NCI-H2227 (cell line): Measurements from ENCODE around the gene SPTBN1.
"Not testable (repeated sequence)": the region's sequence is repeated elsewhere in the genome, so short reads cannot be mapped to it uniquely, and the experiment has no call there.

Experiments
- DNase-seq: peaks from one replicate; lab custom pipeline; 2025; ENCODE audit not compliant: unreplicated experiment; lab: John Stamatoyannopoulos, UW

The SPTBN1 gene

DNA sequence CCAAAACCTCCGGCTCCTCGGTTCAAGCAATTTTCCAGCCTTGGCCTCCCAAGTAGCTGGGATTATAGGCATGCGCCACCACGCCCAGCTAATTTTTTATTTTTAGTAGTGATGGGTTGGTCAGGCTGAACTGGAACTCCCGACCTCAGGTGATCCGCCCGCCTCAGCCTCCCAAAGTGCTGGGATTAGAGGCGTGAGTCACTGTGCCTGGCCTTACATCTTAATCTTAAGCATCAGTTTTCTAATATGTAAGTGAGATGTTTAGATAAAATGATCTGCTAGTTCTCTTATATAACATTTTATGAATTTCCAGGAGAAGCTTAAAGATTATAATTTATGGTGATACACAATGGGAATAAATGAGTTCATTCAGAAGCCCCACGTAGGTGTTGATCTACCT, 69.2 kb downstream of the SPTBN1 start:
- DNase-seq, result no peak

DNA sequence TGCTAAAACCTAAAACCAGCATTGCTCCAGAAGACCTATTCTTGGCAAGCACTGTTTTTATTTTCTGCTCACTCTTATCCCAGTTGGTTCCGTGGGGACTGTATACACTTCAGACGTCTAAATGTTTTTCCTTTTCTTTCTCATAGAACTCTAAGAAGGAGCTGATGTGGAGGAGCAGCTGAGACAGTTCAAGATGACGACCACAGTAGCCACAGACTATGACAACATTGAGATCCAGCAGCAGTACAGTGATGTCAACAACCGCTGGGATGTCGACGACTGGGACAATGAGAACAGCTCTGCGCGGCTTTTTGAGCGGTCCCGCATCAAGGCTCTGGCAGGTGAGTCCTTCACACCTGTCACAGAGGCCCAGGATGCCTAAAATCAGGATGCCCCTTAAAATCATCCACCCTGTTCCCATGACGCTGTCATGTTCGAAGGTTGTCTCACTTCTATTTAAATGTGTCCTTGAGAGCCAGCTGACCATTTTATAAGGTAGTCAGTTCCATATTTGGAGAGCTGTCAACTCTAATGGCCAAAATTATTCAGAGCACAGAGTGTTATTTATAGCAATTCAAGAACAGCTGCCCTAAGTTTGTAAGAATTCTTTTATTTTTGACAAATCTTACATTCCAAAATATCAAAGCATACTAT, 70.2 kb downstream of the SPTBN1 start:
- no peak for DNase-seq

DNA sequence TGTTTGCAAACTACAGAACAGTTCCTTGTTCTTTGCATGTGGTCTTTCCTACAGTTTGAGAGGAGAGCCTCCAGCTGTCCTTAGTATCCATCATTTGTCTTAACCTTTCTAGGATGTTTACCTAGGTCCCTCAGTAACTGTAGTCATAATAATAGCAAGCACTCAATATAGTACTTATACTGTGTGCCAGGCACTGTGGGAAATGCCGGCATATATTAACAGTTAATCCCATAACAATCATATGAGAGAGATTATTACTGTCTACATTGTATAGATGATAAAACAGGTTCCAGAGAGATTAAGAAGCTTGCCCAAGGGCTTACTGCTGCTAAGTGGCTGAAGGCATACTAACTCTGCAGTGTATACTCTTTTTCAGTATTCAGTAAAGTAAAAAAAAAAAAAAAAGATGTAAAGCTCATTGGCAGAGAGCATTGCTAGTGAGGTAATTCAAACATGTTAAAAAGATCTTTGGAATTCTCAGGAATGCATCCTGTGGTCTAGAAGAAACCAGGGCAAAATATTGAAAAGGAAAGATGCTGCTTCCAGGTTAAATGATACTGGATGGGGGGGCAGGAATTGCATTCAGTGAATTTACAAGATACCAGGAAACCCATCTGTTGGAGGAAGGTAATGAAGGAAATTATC, 72.3 kb downstream of the SPTBN1 start:
- no peak for DNase-seq

DNA sequence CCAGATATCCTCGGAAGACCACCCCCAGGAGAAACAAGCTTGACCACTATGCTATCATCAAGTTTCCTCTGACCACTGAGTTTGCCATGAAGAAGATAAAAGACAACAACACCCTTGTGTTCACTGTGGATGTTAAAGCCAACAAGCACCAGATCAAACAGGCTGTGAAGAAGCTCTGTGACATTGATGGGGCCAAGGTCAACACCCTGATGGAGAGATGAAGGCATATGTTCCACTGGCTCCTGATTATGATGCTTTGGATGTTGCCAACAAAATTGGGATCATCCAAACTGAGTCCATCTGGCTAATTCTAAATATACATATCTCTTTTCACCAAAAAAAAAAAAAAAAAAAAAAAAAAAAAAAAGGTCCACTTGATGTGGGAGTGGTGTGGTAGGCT, 73.4 kb downstream of the SPTBN1 start:
- DNase-seq, result not testable (repeated sequence)

DNA sequence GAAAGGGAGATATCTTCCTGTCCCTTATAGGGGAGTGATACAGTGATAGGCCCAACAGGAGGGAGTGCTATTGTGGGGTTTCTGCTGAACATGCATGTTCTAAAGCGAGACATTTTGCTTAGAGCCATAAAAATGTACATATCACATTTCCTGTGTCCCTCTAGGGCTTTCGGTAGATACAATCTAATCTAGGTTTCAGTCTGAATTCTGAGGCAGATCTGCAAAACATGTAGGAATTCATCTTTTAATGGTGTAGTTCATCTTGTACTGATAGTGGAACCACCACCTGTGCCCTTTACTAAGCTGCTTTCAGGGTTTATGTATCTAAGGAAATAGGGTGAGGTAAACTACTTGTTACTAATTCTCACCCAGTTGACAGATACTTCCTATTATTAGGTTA, 73.8 kb downstream of the SPTBN1 start:
- DNase-seq, result no peak

DNA sequence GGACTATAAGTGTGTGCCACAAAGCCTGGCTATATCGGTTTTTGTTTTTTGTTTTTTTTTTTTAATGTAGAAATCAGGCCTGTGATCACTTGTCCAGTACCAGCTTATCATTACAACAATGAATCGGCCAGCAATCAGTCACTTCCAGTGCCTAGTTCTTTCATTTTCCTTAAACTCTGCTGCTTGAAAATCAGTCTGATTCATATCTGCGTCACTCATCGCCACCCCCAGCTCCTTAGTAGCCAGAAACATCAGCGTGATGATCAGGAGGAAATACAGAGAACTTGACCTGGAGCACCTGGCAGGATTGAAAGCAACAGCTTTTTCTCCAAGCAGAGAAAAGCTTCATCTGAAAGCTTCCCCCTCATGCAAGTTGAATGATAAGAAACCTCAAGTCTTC, 75.4 kb downstream of the SPTBN1 start:
- DNase-seq, result no peak

DNA sequence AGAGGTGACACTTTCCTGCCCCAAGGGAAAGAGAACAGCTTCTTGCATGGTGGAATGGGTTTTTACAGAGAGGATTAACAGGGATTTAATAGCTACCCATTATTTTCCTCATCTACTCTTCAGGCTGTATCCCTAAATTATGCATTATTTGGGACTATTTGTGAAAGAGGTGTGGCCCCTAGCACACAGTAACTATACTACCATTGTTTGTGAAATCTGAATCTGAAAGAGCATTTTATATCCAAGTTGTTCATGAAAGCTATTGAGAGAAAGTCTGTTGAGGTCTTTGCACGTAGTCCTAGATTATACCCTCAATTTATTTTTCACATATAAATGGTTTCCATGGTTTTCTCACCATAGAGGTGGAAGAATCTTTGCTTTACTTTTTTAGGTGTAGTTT, 78.1 kb downstream of the SPTBN1 start:
- DNase-seq, result no peak

DNA sequence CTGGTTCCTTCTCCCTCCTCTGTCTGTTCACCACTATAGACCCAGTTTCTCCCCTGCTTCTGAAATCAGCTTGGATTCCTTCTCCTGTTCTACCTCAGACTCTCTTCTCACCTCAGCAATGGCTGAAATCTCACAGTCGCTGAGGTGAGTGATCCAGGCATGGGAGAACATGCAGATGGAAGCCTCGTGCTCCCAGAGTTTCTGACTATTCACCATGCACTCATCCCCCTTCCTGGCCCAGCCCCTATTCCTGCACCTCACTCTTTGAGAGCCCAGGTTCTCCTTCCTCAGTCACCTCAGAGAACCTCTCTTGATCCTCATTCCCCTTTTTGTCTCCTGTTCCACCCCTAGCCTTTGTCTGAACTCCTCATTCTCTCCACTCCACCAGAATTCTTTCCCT, 78.5 kb downstream of the SPTBN1 start:
- DNase-seq, result no peak

DNA sequence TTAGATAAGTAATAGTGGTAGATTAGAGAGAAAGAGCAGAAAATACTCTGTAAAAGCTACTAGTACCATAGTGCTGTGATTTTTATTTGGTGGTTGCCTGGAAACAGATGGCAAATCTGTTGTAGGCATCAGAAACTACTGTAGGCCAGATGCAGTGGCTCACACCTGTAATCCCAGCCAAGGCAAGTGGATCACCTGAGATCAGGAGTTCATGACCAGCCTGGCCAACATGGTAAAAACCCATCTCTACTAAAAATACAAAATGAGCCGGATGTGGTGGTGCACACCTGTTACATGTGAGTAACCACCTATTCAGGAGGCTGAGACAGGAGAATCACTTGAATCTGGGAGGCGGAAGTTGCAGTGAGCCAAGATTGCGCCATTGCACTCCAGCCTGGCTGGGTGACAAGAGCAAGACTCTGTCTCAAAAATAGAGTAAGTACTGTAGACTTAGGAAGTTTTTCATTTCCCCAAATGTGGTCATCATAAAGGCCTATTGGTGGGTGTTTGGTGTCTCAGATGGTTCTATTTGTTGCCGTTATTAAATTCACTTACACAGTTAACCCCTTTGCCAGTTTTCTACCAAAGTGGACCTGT, 79.6 kb downstream of the SPTBN1 start:
- DNase-seq, result no peak

DNA sequence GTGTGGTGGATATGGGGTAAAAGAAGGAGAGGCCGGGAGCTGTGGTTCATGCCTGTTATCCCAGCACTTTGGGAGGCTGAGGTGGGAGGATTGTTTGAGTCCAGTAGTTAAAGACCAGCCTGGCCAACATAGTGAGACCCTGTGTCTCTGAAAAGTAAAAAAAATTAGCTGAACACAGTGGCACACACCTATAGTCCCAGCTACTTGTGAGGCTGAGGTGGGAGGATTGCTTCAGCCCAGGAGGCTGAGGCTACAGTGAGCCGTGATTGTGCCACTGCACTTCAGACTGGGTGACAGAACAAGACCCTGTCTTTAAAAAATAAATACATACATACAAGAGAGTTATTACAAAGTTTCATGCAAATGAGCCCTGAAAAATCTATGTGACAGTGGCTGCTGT, 80.6 kb downstream of the SPTBN1 start:
- no peak for DNase-seq

DNA sequence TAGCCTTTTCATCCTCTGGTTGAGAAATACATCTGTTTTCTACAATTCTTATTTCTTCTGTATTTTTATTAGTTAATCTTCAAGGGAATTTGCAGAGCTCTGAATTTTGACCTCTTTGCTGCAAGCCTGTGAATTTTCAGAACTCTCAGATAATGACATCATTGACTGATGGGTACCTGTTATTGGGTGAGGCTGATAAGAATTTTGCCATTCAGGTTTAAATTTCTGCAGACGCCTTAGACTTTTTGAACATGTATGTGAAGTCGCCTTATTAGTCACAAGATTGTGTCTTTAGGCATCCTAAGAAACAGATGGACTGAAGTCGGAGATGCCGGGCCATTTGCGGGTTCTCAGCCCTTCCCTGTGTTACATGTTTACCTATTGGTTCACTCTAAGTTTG, 82.4 kb downstream of the SPTBN1 start:
- DNase-seq, result no peak

DNA sequence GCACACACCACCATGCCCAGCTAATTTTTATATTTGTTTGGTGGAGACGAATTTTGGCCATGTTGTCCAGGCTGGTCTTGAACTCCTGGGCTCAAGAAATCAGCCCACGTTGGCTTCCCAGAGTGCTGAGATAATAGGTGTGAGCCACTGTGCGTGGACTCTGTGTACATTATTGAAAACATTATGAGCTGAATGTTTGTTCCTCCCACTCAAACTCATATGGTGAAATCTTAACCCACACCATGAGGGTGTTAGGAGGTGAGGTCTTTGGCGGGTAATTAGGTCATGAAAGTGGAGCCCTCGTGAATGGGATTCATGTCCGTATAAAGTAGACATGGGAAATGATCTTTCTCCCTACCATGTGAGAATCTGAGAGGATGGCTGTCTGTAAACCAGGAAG, 83.6 kb downstream of the SPTBN1 start:
- no peak for DNase-seq

DNA sequence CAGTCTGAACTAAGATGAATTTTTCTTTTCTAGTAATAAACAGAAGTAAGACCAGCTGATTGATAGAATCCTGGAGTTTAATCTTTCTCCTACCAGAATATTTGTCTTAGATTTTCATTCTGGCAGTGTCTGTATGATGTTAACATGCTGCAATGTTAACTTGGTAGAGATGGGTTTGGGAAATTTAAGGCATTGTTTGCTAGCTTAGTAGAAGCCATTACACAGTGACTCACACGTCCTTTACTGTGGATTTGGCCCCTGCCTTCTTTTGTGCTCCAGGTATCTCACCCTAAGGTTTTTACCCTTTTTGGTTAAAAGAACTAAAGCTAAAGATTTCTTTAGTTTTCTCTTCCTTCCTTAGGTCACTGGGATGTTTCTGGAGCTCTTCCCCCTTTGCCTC, 84.1 kb downstream of the SPTBN1 start:
- no peak for DNase-seq

DNA sequence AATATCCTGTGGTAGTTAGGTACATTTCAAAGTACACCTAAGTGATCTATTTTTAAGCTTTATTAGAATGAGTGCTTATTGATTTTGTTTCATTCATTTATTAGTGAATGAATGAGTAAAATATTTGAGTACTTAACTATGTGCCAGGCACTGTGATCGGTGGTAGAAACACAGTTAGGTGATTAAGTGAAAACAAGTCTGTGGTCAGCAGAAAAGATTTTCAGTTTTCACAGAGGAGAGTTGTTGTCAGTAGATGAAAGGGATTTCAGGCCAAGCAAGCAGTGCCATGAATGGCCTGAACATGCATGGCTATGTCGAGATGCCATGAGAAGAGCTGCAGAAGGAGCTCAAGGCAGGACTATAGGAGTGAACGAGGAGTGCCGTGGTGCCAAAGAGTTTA, 85.9 kb downstream of the SPTBN1 start:
- DNase-seq, result no peak

DNA sequence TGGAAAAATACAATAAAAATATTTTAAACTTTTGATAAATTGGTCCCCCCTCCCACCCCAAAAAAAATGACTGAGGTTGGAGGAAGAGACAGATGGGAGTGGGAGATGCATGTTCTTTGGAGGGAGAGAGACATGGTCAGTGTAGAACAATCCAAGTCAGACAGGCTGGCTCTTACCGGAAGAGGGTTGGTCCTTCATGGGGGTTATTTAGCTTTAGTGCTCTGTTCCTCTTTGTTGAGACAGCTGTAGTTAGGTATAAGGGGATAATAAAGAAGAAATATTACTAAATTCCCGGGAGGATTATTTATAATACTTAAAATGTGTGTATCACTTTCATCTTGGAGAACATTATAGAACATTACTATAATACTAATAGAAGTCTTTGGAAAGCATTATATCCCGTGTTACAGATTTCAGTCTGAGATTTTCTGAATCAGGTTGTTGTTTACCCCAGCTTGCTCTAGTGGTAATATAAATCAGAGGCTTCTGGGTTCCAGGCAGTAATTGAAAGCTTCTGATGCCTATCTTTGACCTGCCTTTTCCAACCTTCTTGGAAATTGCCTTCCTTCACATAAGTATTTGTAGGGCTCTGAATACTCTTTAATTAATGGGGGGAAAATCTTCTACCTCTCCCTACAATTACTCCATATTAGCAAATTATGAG, 87.7 kb downstream of the SPTBN1 start:
- DNase-seq, result no peak

DNA sequence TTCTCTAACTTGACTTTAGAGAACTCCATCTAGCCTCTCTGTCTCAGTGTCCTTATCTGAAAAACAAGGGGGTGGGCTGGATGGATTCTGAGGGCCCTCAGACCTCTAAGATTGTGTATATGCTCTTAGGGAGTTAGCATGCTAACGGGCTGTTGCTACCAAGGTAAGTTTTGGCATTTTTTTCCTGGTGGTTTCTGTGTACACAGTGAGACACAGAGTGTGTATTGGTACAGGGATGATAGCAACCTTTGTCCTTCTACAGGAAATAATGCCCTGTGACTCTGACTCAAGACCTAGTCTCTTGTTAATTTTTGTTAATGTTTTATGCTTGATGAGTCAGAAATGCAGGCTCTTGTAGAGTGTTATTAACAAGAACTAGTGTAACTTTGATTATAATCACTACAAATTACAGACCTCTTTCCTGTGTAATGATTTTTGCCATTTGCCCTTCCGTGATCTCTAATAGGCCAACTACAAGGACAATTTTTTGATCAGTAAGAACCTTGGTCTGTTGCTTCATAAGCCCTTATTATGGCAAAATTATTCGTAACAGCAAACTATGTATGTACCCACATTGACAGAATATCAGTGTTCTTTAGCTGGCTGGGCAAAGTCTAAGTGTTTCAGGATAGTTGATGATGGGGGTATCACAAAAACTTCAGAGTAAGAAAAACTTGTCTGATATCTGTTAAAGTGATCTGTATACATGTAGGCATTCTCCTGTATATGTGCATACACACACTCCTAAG, 89.7 kb downstream of the SPTBN1 start:
- DNase-seq, result no peak

DNA sequence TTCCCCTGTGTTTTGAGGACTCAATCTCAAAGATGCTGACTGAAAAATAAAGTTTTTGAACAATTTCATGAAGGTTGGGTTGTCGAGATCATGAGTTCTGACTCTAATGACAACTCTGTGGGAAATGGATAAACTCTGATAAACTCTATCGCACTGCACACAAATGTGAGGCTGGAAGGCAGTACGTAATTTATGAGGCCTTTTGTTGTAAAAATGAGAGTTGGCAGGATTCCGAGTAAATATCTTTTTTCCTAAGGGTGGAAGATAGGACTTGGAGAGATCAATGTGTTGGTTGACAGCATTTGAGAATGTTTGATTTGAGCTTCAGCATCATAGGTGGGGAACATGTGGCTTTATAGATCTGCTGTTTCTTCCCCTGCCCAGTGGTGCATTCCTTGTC, 90.4 kb downstream of the SPTBN1 start:
- DNase-seq, result no peak

DNA sequence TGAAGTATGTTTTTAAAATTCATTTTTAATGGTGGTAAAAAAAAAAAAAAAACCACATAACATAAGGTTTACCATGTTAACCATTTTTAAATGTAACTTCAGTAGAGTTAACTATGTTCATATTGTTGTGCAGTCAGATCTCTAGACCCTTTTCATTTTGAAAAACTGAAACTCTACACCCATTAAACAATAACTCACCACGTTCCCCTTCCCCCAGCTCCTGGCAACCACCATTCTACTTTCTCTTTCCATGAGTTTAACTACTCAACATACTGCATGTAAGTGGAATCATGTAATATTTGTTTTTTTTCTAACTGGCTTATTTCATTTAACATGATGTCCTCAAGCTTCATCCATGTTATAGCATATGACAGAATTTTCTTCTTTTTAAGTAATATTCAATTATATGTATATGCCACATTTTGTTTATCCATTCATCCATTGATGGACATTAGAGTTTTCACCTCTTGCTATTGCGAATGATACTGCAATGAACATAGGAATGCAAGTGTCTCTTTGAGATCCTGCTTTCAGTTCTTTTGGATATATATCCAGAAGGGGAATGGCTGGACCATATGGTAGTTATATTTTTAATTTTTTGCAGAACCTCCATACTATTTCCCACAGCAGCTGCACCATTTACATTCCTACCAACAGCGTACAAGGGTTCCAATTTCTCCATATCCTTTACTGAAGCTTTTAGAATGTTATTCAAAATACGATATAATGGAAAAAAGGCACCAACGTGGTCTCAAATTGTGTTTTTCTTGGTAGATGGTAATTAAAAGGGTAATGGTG, 91.0 kb downstream of the SPTBN1 start:
- no peak for DNase-seq

DNA sequence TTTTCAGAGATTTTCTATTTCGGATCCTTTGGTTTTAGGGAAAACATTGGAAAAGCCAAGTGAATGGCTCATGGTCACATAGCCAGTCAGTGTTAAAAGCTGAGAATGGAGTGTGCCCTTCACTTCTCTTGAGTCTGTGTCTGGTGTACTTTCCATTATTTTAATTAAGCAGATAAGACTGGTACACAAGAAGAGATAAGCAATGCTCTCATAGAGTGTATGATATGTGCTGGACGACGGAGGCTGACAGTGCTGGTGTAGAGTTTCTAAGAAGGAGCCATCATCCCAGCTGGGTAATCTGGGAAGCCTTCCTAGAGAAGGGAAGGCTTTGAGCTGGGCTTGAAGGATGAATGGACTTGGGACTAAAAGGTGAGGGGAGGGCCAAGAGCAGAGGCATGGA, 93.3 kb downstream of the SPTBN1 start:
- DNase-seq, result no peak

DNA sequence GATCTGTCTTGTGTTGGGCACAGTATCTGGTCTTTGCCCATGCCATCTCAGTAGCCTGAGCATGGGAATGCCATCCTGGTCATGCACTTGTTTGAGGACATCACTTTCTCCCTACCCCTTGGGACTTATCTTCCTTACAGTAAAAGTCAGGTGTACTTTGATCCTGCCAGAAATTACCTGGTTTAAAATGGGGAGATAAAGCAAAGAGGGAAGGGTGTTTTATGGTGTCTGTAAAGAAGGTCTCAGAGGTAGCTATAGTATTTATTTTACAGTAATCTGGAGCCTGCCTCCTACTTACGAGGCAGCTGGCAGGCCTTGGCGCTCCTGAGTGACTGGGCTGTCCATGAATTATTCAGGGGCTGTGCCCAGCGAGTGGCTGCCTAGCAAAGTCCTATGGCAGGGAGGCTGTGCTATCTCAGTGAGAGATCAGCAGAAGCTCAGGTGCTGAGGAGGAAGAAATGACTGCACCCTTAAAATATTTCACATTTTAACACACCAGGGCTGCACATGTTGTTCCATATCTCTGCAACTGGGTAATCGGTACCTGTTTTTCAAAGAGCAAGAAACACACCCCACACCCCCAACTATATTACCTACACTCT, 93.9 kb downstream of the SPTBN1 start:
- DNase-seq, result no peak
